Right atrium auricular region (tissue), 2 donors: Measurements from ENCODE around the gene MRPS12. TPM values are rescaled to one million over a fixed set of nuclear protein-coding genes. Genes with fewer than 3 reads are reported as not detected.
"Not testable (repeated sequence)": the region's sequence is repeated elsewhere in the genome, so short reads cannot be mapped to it uniquely, and the experiment has no call there.

Experiments
- DNase-seq: peaks from one replicate; pipeline ENCODE4 v3.0.0-alpha.2; 2019; ENCODE audit warnings: low spot score
- H3K27ac ChIP-seq, 2 donors: fragments of 200-600 bp; sonication (generic); 1 replicate in 1 of 2; 2 replicates in 1 of 2; pipeline ENCODE4 v1.5.1; 2016 to 2019
- H3K27me3 ChIP-seq, 2 donors: fragments of 200-600 bp; sonication (generic); one replicate each; pipeline versions ENCODE4 v1.5.1 to v1.6.0; 2017 to 2019
- H3K36me3 ChIP-seq: fragments of 200-600 bp; sonication (generic); one replicate; pipeline ENCODE4 v1.5.1; 2016
- H3K4me1 ChIP-seq, 2 donors: fragments of 200-600 bp; sonication (generic); one replicate each; pipeline versions ENCODE4 v1.5.1 to v1.6.0; 2017 to 2019
- H3K4me3 ChIP-seq, 2 donors: fragments of 200-600 bp; sonication (generic); 1 replicate in 1 of 2; 2 replicates in 1 of 2; pipeline ENCODE4 v1.5.1; 2017 to 2019; ENCODE audit warnings: mild to moderate bottlenecking in 1 of 2, moderate library complexity in 1 of 2
- H3K9me3 ChIP-seq, 2 donors: fragments of 200-600 bp; sonication (generic); one replicate each; pipeline ENCODE4 v1.5.1; 2019
- total RNA-seq, 2 donors: library from RNA; depleted of rRNA; stranded (reverse); fragments of >200 nt; gene quantifications; one replicate each; pipeline ENCODE4 v1.1.0, GENCODE V29; 2016
- TF ChIP-seq, protein P1 (sequence below), 2 donors: fragments of 200-600 bp; sonication (generic); IDR thresholded peaks; one replicate each; pipeline ENCODE4 v1.5.1; 2019; ENCODE audit warnings: antibody characterized with exemption in 2 of 2

Gene MRPS12
- total RNA-seq, result 10 to 100 TPM; 39.5 to 58.7 TPM

DNA sequence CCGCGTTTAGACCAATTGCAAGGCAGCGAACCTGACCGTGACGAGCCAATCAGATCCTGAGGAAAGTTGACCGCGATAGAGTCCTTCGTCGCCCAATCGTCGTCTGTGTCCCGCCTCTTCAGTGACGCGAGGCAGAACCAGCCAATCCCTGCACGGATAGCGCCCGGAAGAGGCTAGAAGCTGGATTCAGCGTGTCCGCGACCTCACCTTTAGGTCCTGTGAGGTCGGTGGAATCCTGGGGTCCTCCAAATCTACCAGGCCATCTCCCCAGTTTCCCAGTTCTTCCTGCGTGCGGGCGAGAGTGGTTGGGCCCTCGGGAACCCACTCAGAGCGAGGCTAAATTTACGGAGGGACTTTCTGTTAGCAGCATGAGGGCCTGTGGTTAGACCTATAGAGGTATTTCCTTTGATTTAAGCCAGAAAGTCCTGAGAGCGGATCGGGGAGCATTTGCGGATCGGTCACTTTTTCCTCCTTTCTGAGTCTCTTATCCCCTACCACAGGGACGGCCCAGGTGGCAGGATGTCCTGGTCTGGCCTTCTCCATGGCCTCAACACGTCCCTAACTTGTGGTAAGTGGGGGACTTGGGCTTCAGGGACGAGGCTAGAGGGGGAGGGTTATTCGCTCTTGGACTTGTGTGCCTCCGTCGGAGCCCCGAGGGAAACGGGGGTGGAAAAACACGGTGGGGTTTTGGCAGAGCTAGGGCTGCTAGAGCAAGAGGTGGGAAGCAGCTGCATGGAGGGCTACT, at the start of gene MRPS12:
Gene MRPS12, plus strand, starts transcription at position 169 of the 745 bp plus-strand sequence. Its CDS starts 351 bp downstream, at position 520.
- TF ChIP-seq, protein P1, sequence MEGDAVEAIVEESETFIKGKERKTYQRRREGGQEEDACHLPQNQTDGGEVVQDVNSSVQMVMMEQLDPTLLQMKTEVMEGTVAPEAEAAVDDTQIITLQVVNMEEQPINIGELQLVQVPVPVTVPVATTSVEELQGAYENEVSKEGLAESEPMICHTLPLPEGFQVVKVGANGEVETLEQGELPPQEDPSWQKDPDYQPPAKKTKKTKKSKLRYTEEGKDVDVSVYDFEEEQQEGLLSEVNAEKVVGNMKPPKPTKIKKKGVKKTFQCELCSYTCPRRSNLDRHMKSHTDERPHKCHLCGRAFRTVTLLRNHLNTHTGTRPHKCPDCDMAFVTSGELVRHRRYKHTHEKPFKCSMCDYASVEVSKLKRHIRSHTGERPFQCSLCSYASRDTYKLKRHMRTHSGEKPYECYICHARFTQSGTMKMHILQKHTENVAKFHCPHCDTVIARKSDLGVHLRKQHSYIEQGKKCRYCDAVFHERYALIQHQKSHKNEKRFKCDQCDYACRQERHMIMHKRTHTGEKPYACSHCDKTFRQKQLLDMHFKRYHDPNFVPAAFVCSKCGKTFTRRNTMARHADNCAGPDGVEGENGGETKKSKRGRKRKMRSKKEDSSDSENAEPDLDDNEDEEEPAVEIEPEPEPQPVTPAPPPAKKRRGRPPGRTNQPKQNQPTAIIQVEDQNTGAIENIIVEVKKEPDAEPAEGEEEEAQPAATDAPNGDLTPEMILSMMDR (IDR thresholded peaks at IDR 0.05), result no peak
- Histone ChIP-seq H3K4me3 (peak within 1 kb of the TSS; percentile 60 to 77), H3K36me3 (peaks cover 10% of the 10 kb centered on the region), H3K27me3 (no peaks in the 10 kb centered on the region), H3K9me3 (no peaks in the 10 kb centered on the region), H3K4me1 (peaks cover 0 to 28% of the 10 kb centered on the region in 2 donors), H3K27ac (peak within 1 kb of the TSS; percentile 88 to 91)
- DNase-seq, result peak; percentile 99

DNA sequence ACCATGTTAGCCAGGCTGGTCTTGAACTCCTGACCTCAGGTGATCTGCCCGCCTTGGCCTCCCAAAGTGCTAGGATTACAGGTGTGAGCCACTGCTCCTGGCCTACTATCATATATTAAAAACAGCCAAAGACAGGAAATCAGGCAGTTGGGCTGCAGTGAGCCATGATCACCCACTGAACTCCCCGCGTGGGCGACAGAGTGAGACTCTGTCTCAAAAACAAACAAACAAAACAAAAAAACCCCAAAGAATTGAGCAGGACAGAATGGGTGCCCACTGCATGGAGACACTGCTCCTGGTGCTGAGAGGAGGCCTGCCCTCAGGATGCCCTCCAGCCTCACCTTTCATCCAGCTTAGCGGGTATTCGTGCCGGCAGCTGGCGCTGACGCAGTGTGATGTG, 47.5 kb upstream of the MRPS12 start:
- Histone ChIP-seq H3K27me3 (no peaks in the 10 kb centered on the region), H3K27ac (no peak overlapping the region), H3K4me3 (no peak overlapping the region), H3K36me3 (peaks cover 36% of the 10 kb centered on the region), H3K4me1 (peaks cover 0 to 13% of the 10 kb centered on the region in 2 donors), H3K9me3 (no peaks in the 10 kb centered on the region)
- no peak for DNase-seq
- TF ChIP-seq, protein P1 (IDR thresholded peaks at IDR 0.05), result no peak

DNA sequence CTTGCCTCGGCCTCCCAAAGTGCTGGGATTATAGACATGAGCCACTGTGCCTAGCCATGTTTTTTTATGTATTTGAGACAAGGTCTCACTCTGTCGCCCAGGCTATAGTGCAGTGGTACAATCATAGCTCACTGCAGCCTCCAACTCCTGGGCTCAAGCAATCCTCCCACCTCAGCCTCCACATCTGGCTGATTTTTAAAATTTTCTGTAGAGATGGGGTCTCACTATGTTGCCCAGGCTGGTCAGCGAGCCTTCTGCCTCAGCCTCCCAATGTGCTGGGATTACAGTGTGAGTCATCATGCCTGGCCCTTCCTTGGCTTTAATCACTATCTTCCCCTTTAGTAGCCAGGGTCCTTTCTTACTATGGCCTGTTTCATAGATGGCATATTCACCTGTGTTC, 46.1 kb upstream of the MRPS12 start:
- not testable (repeated sequence) for H3K4me1 ChIP-seq, H3K4me3 ChIP-seq, H3K9me3 ChIP-seq, H3K27me3 ChIP-seq, DNase-seq
- Histone ChIP-seq H3K27ac (peak overlapping the region; percentile 31 to 84), H3K36me3 (peaks cover 50% of the 10 kb centered on the region)

DNA sequence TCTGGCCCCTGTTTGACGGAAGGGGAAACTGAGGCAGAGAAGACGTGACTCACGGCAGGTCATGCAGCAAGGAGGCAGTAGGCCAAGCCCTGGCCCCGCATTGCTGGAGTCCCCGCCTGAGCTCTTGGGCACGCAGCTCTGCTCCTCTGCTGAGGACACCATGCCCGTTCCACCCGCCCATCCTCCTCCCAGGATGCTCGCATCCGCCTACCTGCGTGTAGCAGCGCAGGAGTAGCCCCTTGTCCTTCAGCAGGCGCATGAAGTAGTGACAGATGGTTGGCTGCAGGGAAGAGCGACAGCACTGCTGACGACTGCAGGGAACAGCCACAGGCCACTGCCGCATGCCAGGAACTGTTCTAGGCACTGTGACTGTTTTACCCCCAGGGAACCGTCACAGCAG, 41.9 kb upstream of the MRPS12 start:
- Histone ChIP-seq H3K9me3 (no peaks in the 10 kb centered on the region), H3K27me3 (no peaks in the 10 kb centered on the region), H3K4me1 (peaks cover 0 to 19% of the 10 kb centered on the region in 2 donors), H3K4me3 (no peak overlapping the region), H3K27ac (no peak overlapping the region), H3K36me3 (peaks cover 36% of the 10 kb centered on the region)
- TF ChIP-seq, protein P1 (IDR thresholded peaks at IDR 0.05), result no peak
- no peak for DNase-seq

DNA sequence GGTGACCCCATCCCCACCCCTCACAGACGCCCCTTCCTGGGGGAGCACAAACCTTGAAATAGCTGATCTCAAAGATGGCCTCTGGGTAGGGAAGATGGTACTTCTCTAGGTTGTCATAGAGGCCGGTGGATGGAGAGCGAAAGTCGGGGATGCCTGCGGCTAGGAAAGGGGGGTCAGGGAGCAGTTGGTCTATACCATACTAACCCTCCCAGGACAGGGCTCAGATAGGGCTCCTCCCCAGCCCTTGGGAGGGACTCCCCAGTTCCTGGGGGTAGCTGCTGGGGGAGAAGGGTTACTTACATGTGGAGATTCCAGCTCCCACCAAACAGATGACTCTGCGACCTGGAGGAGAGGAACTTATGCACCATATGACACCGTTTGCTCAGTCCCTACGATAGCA, 40.9 kb upstream of the MRPS12 start:
- H3K27ac ChIP-seq, result peak overlapping the region; percentile 54 to 69
- DNase-seq, result no peak
- TF ChIP-seq, protein P1 (IDR thresholded peaks at IDR 0.05), result no peak
- H3K36me3 ChIP-seq, result peaks cover 36% of the 10 kb centered on the region
- peaks cover 0 to 28% of the 10 kb centered on the region in 2 donors for H3K4me1 ChIP-seq
- H3K27me3 ChIP-seq, result no peaks in the 10 kb centered on the region
- no peak overlapping the region for H3K4me3 ChIP-seq
- H3K9me3 ChIP-seq, result no peaks in the 10 kb centered on the region

DNA sequence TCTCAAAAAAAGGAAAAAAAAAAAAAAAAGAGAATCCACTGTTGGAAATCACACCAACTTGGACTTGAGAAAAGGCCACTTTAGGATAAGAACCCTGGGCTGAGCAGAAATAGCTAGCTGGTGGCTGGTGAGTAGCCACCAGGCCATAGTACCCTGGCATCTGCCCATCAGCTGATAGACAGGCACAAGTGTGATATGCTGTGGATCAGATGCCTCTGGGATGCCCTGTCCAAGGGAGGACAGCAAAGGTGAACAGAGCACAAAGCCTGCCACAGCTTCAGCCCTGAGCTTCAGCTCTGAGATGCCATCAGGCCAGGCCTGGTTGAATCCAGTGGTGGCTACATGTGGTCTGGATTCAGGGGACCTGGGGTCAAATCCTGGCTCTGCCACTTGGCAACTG, 40.1 kb upstream of the MRPS12 start:
- H3K4me1 ChIP-seq, result peaks cover 0 to 32% of the 10 kb centered on the region in 2 donors
- no peak for DNase-seq
- H3K36me3 ChIP-seq, result peaks cover 36% of the 10 kb centered on the region
- TF ChIP-seq, protein P1 (IDR thresholded peaks at IDR 0.05), result no peak
- no peak overlapping the region for H3K4me3 ChIP-seq
- H3K9me3 ChIP-seq, result no peaks in the 10 kb centered on the region
- peak overlapping the region; percentile 54 to 69 for H3K27ac ChIP-seq
- H3K27me3 ChIP-seq, result no peaks in the 10 kb centered on the region
